B cell (primary cell): ENCODE data around the gene CCDC8. TPM values are rescaled to one million over a fixed set of nuclear protein-coding genes. Genes with fewer than 3 reads are reported as not detected.

Experiments used
- ATAC-seq: fragments of 200-7000 bp; cut with Tn5 transposase; one replicate; pipeline ENCODE4 v1.10.0; 2021; ENCODE audit warnings: low read depth, mild to moderate bottlenecking, moderate number of reproducible peaks, moderate library complexity
- CTCF ChIA-PET: fragments of 350-600 bp; sonication (Branson Sonifier 250); formaldehyde crosslinking; loops from one replicate; lab custom pipeline; 2021; ENCODE audit warnings: antibody characterized with exemption, inconsistent platforms; lab: Charles Lee
- POLR2A ChIA-PET: fragments of 350-600 bp; sonication (Branson Sonifier 250); formaldehyde crosslinking; loops from one replicate; lab custom pipeline; 2021; ENCODE audit warnings: antibody characterized with exemption; lab: Charles Lee
- DNase-seq: peaks from one replicate; pipeline ENCODE4 v3.0.0; 2013
- H2AFZ ChIP-seq: 2 replicates; pipeline ENCODE4 v1.6.1; 2012; ENCODE audit warnings: mild to moderate bottlenecking, low read depth, low read length; ENCODE audit not compliant: insufficient read depth, poor library complexity, severe bottlenecking
- H3K27ac ChIP-seq, 2 donors: 1 replicate in 1 of 2; 2 replicates in 1 of 2; pipeline ENCODE4 v1.5.1; 2012 to 2013; ENCODE audit warnings: low read length in 2 of 2, mild to moderate bottlenecking in 2 of 2, moderate library complexity in 1 of 2
- H3K27me3 ChIP-seq, 4 experiments: fragments of 200-600 bp in 1 of 4; sonication (generic) in 1 of 4; replicated peaks in 1 of 4; 1 replicate in 2 of 4; 2 replicates in 2 of 4; pipeline versions ENCODE4 v1.6.1 to v1.7.0; 2013 to 2016; ENCODE audit warnings: low read length in 3 of 4, mild to moderate bottlenecking in 2 of 4, mixed read lengths in 1 of 4, moderate library complexity in 1 of 4; ENCODE audit not compliant: insufficient read depth in 4 of 4, control insufficient read depth in 3 of 4; ENCODE audit errors: control extremely low read depth in 1 of 4
- H3K36me3 ChIP-seq, 2 experiments: replicated peaks in 1 of 2; 1 replicate in 1 of 2; 2 replicates in 1 of 2; pipeline versions ENCODE4 v1.6.1 to v1.7.1; 2013; ENCODE audit warnings: low read length in 1 of 2; ENCODE audit not compliant: insufficient read depth in 2 of 2, control insufficient read depth in 1 of 2; ENCODE audit errors: control extremely low read depth in 1 of 2, extremely low read depth in 1 of 2
- H3K4me1 ChIP-seq, 2 donors: fragments of 200-600 bp in 1 of 2; sonication (generic) in 1 of 2; 1 replicate in 1 of 2; 2 replicates in 1 of 2; pipeline versions ENCODE4 v1.5.1 to v1.6.1; 2013 to 2017; ENCODE audit warnings: low read length in 2 of 2; ENCODE audit not compliant: control insufficient read depth in 2 of 2, insufficient read depth in 2 of 2
- H3K4me2 ChIP-seq: replicated peaks from 2 replicates; pipeline ENCODE3; 2012; ENCODE audit warnings: mild to moderate bottlenecking, low read depth, low read length; ENCODE audit not compliant: poor library complexity, severe bottlenecking
- H3K4me3 ChIP-seq, 5 experiments: fragments of 200-600 bp in 1 of 5; sonication (generic) in 1 of 5; 1 replicate in 3 of 5; 2 replicates in 2 of 5; pipeline versions ENCODE4 v1.5.1 to v1.7.0; 2011 to 2016; ENCODE audit warnings: low read length in 4 of 5, mild to moderate bottlenecking in 4 of 5, low read depth in 2 of 5, control low read depth in 1 of 5, moderate library complexity in 1 of 5; ENCODE audit not compliant: insufficient read depth in 1 of 5; ENCODE audit errors: control extremely low read depth in 1 of 5, extremely low read depth in 1 of 5
- H3K79me2 ChIP-seq: fragments of 200-600 bp; sonication (generic); one replicate; pipeline ENCODE4 v1.6.0; 2016; ENCODE audit warnings: low read length; ENCODE audit not compliant: control insufficient read depth, insufficient read depth
- H3K9ac ChIP-seq: fragments of 200-600 bp; sonication (generic); 2 replicates; pipeline ENCODE4 v1.6.1; 2017; ENCODE audit warnings: mild to moderate bottlenecking, low read length, moderate library complexity
- H3K9me3 ChIP-seq, 3 donors: one replicate each; pipeline versions ENCODE4 v1.6.1 to v1.7.1; 2013; ENCODE audit warnings: low read length in 2 of 3; ENCODE audit not compliant: control insufficient read depth in 2 of 3, insufficient read depth in 1 of 3; ENCODE audit errors: control extremely low read depth in 1 of 3
- H4K20me1 ChIP-seq: 2 replicates; pipeline ENCODE4 v1.6.0; 2012; ENCODE audit warnings: mild to moderate bottlenecking, low read length; ENCODE audit not compliant: insufficient read depth, control insufficient read depth, poor library complexity, severe bottlenecking
- H3K27ac Mint-ChIP-seq: one replicate; pipeline ENCODE4 v1.8.0; 2021; ENCODE audit warnings: mixed read lengths
- H3K27me3 Mint-ChIP-seq: one replicate; pipeline ENCODE4 v1.8.0; 2021; ENCODE audit warnings: mixed read lengths
- H3K4me1 Mint-ChIP-seq: one replicate; pipeline ENCODE4 v1.8.0; 2021; ENCODE audit warnings: mixed read lengths
- H3K4me3 Mint-ChIP-seq: one replicate; pipeline ENCODE4 v1.8.0; 2021; ENCODE audit warnings: mixed read lengths
- H3K9me3 Mint-ChIP-seq: one replicate; pipeline ENCODE4 v1.8.0; 2022; ENCODE audit warnings: mixed read lengths; ENCODE audit not compliant: insufficient read depth
- CTCF ChIP-seq: fragments of 200-600 bp; IDR thresholded peaks from one replicate; pipeline ENCODE4 v1.8.0; 2022; ENCODE audit warnings: antibody characterized with exemption, mild to moderate bottlenecking
- EZH2 ChIP-seq: IDR thresholded peaks from 2 replicates; pipeline ENCODE4 v1.6.1; 2012; ENCODE audit warnings: borderline replicate concordance, low read depth, mild to moderate bottlenecking, moderate library complexity, low read length; ENCODE audit not compliant: insufficient read depth, poor library complexity, severe bottlenecking
- WGBS: methylation state at CpG from one replicate; pipeline ENCODE4 v1.1.5; 2013; ENCODE audit warnings: missing lambda C conversion rate; ENCODE audit not compliant: insufficient coverage; 5-methylcytosine and 5-hydroxymethylcytosine counted together
- intact Hi-C: fragments of 100-400 bp; cut with micrococcal nuclease; formaldehyde crosslinking; loops from one replicate; pipeline ENCODE4 v1.10.0; 2022
- polyA plus RNA-seq: library from polyadenylated mRNA; depleted of rRNA; stranded (reverse); fragments of >200 nt; gene quantifications from 2 replicates; pipeline ENCODE4 v1.2.3, GENCODE V29; 2012
- total RNA-seq, 2 donors: library from RNA; stranded (reverse); fragments of 120-200 nt in 1 of 2; gene quantifications; 1 replicate in 1 of 2; 2 replicates in 1 of 2; pipeline versions ENCODE4 v1.2.3 to v1.2.4, GENCODE V29; 2013 to 2022

Gene CCDC8
- total and polyA plus RNA-seq, 2 donors (not counting 1 experiment from before 2014, with no cell fraction given): not detected

- H4K20me1 ChIP-seq: peaks cover 3% of the 10 kb centered on the region
- no peaks in the 10 kb centered on the region for H3K27me3 Mint-ChIP-seq
- intact Hi-C loops: no loop called here
- H2AFZ ChIP-seq: no peak overlapping the region
- peaks cover 0 to 76% of the 10 kb centered on the region in 2 experiments for H3K36me3 ChIP-seq
- TF ChIP-seq CTCF: no peak
- TF ChIP-seq EZH2: no peak
- ATAC-seq (no peak), DNase-seq (no peak)
- no peak overlapping the region for H3K4me2 ChIP-seq
- WGBS: 92% methylated on average over 21 of the region's 23 CpGs
- no peaks in the 10 kb centered on the region for H3K27me3 ChIP-seq
- CTCF ChIA-PET: interaction anchor here (0.6 kb wide), 1 partner anchor 66 kb away, joined by 3 read pairs; no protein-coding TSS in a partner anchor
- no peak overlapping the region for H3K27ac ChIP-seq
- H3K4me1 ChIP-seq: no peaks in the 10 kb centered on the region
- peaks cover 9% of the 10 kb centered on the region for H3K79me2 ChIP-seq
- POLR2A ChIA-PET: no interaction called here
- no peaks in the 10 kb centered on the region for H3K9me3 ChIP-seq
- no peak overlapping the region for H3K4me3 Mint-ChIP-seq
- peaks cover 5% of the 10 kb centered on the region for H3K4me1 Mint-ChIP-seq
- H3K27ac Mint-ChIP-seq: no peak overlapping the region
- no peaks in the 10 kb centered on the region for H3K9me3 Mint-ChIP-seq
- H3K4me3 ChIP-seq: no peak overlapping the region
- H3K9ac ChIP-seq: no peak overlapping the region
These were observed 30.1 kb downstream of the CCDC8 start for GRCh38 chr19:46383171-46383815.

GRCh38 chr19:46381756-46382345 lies 31.5 kb downstream of the CCDC8 start:
- H4K20me1 ChIP-seq: peaks cover 3% of the 10 kb centered on the region
- WGBS: 95% methylated on average over 11 of the region's 15 CpGs
- CTCF ChIA-PET: interaction anchor here (1.0 kb wide), 2 partner anchors 10 to 20 kb away, joined by 3 read pairs; no protein-coding TSS in a partner anchor
- H3K36me3 ChIP-seq: peaks cover 0 to 72% of the 10 kb centered on the region in 2 experiments
- H3K4me1 ChIP-seq: no peaks in the 10 kb centered on the region
- H3K27me3 ChIP-seq: no peaks in the 10 kb centered on the region
- no peak overlapping the region for H3K27ac ChIP-seq
- ATAC-seq: no peak
- peaks cover 14% of the 10 kb centered on the region for H3K79me2 ChIP-seq
- no peak for DNase-seq
- no peak overlapping the region for H3K9ac ChIP-seq
- no peak overlapping the region for H2AFZ ChIP-seq
- no peak overlapping the region for H3K4me3 ChIP-seq
- no peaks in the 10 kb centered on the region for H3K9me3 ChIP-seq
- Mint-ChIP-seq H3K27me3 (no peaks in the 10 kb centered on the region), H3K4me3 (no peak overlapping the region), H3K9me3 (no peaks in the 10 kb centered on the region), H3K27ac (no peak overlapping the region), H3K4me1 (peaks cover 5% of the 10 kb centered on the region)
- TF ChIP-seq CTCF (no peak), EZH2 (no peak)
- H3K4me2 ChIP-seq: no peak overlapping the region
- POLR2A ChIA-PET: interaction anchor here (0.5 kb wide), 1 partner anchor 832 kb away, joined by 3 read pairs; no protein-coding TSS in a partner anchor
- intact Hi-C loops: no loop called here
